PC-9 (cell line): ENCODE measurements around the gene ZFP62.
"Not testable (repeated sequence)": the region's sequence is repeated elsewhere in the genome, so short reads cannot be mapped to it uniquely, and the experiment has no call there.

Experiments
- EZH2 ChIP-seq: fragments of 200-600 bp; sonication (generic); IDR thresholded peaks from 2 replicates; pipeline ENCODE4 v1.8.0; 2017; ENCODE audit warnings: antibody characterized with exemption, low read depth
- TF ChIP-seq, protein P1 (sequence below): fragments of 200-600 bp; sonication (generic); conservative IDR thresholded peaks from 2 replicates; pipeline ENCODE4 v1.6.1; 2017; ENCODE audit warnings: mixed run types, antibody characterized with exemption, mild to moderate bottlenecking, moderate library complexity

DNA sequence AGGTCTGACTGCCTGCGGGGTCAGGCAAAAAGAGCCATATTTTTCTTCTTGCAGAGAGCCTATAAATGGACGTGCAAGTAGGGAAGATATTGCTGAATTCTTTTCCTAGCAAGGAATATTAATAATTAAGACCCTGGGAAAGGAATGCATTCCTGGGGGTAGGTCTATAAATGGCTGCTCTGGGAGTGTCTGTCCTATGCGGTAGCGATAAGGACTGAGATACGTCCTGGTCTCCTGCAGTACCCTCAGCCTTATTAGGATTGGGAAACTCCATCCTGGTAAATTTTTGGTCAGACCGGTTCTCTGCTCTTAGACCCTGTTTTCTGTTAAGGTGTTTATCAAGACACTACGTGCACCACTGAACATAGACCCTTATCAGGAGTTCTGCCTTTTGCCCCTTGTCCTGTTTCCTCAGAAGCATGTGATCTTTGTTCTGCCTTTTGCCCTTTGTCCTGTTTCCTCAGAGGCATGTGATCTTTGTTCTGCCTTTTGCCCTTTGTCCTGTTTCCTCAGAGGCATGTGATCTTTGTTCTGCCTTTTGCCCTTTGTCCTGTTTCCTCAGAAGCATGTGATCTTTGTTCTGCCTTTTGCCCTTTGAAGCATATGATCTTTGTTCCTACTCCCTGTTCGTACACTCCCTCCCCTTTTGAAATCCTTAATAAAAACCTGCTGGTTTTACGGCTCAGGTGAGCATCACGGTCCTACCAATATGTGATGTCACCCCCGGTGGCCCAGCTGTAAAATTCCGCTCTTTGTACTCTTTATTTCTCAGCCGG lies 32.1 kb downstream of the ZFP62 start:
- TF ChIP-seq EZH2: not testable (repeated sequence)
- TF ChIP-seq, protein P1, sequence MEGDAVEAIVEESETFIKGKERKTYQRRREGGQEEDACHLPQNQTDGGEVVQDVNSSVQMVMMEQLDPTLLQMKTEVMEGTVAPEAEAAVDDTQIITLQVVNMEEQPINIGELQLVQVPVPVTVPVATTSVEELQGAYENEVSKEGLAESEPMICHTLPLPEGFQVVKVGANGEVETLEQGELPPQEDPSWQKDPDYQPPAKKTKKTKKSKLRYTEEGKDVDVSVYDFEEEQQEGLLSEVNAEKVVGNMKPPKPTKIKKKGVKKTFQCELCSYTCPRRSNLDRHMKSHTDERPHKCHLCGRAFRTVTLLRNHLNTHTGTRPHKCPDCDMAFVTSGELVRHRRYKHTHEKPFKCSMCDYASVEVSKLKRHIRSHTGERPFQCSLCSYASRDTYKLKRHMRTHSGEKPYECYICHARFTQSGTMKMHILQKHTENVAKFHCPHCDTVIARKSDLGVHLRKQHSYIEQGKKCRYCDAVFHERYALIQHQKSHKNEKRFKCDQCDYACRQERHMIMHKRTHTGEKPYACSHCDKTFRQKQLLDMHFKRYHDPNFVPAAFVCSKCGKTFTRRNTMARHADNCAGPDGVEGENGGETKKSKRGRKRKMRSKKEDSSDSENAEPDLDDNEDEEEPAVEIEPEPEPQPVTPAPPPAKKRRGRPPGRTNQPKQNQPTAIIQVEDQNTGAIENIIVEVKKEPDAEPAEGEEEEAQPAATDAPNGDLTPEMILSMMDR: not testable (repeated sequence)
